A549 (cell line): ENCODE results near the gene HMG20A. TPM values are rescaled to one million over a fixed set of nuclear protein-coding genes. Genes with fewer than 3 reads are reported as not detected.

Experiments
- ATAC-seq, 2 experiments: fragments of 200-7000 bp in 1 of 2; fragments of >200 bp in 1 of 2; cut with Nextera tagmentation in 1 of 2; cut with Tn5 transposase in 1 of 2; 3 replicates each; pipeline versions ENCODE4 v1.8.0 to v1.9.1; 2018 to 2020; ENCODE audit warnings: mild to moderate bottlenecking in 1 of 2, moderate library complexity in 1 of 2
- CTCF ChIA-PET: fragments of 300-600 bp; sonication (Branson Sonifier 250); formaldehyde crosslinking; extraction: SDS; loops from one replicate; lab custom pipeline; 2021; ENCODE audit warnings: antibody characterized with exemption, inconsistent platforms; lab: Yijun Ruan, JAX
- POLR2A ChIA-PET: fragments of 350-600 bp; formaldehyde crosslinking; extraction: SDS; loops from one replicate; lab custom pipeline; 2021; ENCODE audit warnings: antibody characterized with exemption, inconsistent platforms; lab: Yijun Ruan, JAX
- DNase-seq, 2 experiments: peaks; one replicate each; pipeline versions ENCODE4 v3.0.0 to v3.0.0-alpha.2; 2011 to 2016; ENCODE audit warnings: low read depth in 1 of 2, low spot score in 1 of 2
- FAIRE-seq: peaks from 2 replicates; lab custom pipeline; 2011; peaks lifted over from hg19 to GRCh38; lab: Jason Lieb, UNC
- H3K27ac ChIP-seq, 2 experiments: fragments of >200 bp; sonication (Bioruptor Twin); formaldehyde crosslinking; 3 replicates each; pipeline ENCODE4 v1.5.1; 2016 to 2017
- H3K4me1 ChIP-seq: fragments of >200 bp; sonication (Bioruptor Twin); formaldehyde crosslinking; 3 replicates; pipeline ENCODE4 v1.6.1; 2016
- H3K4me2 ChIP-seq: fragments of >200 bp; sonication (Bioruptor Twin); formaldehyde crosslinking; 3 replicates; pipeline ENCODE4 v1.6.1; 2016
- H3K4me3 ChIP-seq: fragments of >200 bp; sonication (Bioruptor Twin); formaldehyde crosslinking; 3 replicates; pipeline ENCODE4 v1.5.1; 2016
- H3K9me3 ChIP-seq: fragments of >200 bp; sonication (Bioruptor Twin); formaldehyde crosslinking; 3 replicates; pipeline ENCODE4 v1.6.1; 2016
- BHLHE40 ChIP-seq: IDR thresholded peaks from 2 replicates; pipeline ENCODE4 v1.6.1; 2012; ENCODE audit warnings: low read depth, low read length, inconsistent platforms
- CBX2 ChIP-seq: fragments of 200-600 bp; sonication (generic); IDR thresholded peaks from 2 replicates; pipeline ENCODE4 v1.6.1; 2016; ENCODE audit warnings: low read depth, mild to moderate bottlenecking, borderline replicate concordance
- CBX8 ChIP-seq: fragments of 200-600 bp; sonication (generic); IDR thresholded peaks from 2 replicates; pipeline ENCODE4 v1.6.1; 2016
- CEBPB ChIP-seq, 2 experiments: fragments of >200 bp in 1 of 2; sonication (Bioruptor Twin) in 1 of 2; formaldehyde crosslinking in 1 of 2; IDR thresholded peaks; 2 replicates each; pipeline ENCODE4 v1.6.1; 2012 to 2016
- E2F6 ChIP-seq: IDR thresholded peaks from 2 replicates; pipeline ENCODE4 v1.6.1; 2012; ENCODE audit warnings: low read depth, borderline replicate concordance
- EHF ChIP-seq: fragments of 250-450 bp; sonication (Bioruptor Pico); IDR thresholded peaks from 2 replicates; pipeline ENCODE4 v1.5.0; 2020; ENCODE audit warnings: mild to moderate bottlenecking
- EHMT2 ChIP-seq: fragments of 200-600 bp; sonication (generic); IDR thresholded peaks from 2 replicates; pipeline ENCODE4 v1.6.1; 2016; ENCODE audit warnings: antibody characterized with exemption, low read depth, mild to moderate bottlenecking, moderate library complexity
- ELK1 ChIP-seq: fragments of 150-350 bp; IDR thresholded peaks from 2 replicates; pipeline ENCODE4 v1.6.1; 2014; ENCODE audit warnings: low read depth, mild to moderate bottlenecking, low read length
- EP300 ChIP-seq, 2 experiments: fragments of >200 bp; sonication (Bioruptor Twin); formaldehyde crosslinking; IDR thresholded peaks; 2 replicates in 1 of 2; 3 replicates in 1 of 2; pipeline ENCODE4 v1.6.1; 2016 to 2017
- GATA3 ChIP-seq: IDR thresholded peaks from 2 replicates; pipeline ENCODE4 v1.6.1; 2012; ENCODE audit warnings: borderline replicate concordance
- HEYL ChIP-seq: fragments of 250-450 bp; sonication (Bioruptor Pico); IDR thresholded peaks from 2 replicates; pipeline ENCODE4 v1.8.0; 2021; ENCODE audit warnings: mild to moderate bottlenecking, moderate library complexity
- HOXA7 ChIP-seq: fragments of 250-450 bp; sonication (Bioruptor Pico); IDR thresholded peaks from 2 replicates; pipeline ENCODE4 v1.5.0; 2020; ENCODE audit warnings: mild to moderate bottlenecking, moderate library complexity
- JUNB ChIP-seq: fragments of >200 bp; sonication (Bioruptor Twin); formaldehyde crosslinking; IDR thresholded peaks from 2 replicates; pipeline ENCODE4 v1.6.1; 2016
- KDM5A ChIP-seq: fragments of 200-600 bp; sonication (generic); IDR thresholded peaks from 2 replicates; pipeline ENCODE4 v1.6.1; 2016; ENCODE audit warnings: antibody characterized with exemption, mild to moderate bottlenecking
- MAZ ChIP-seq: fragments of 150-350 bp; IDR thresholded peaks from 2 replicates; pipeline ENCODE4 v1.6.1; 2014; ENCODE audit warnings: antibody characterized with exemption, low read depth, low read length, borderline replicate concordance
- MYC ChIP-seq: IDR thresholded peaks from 2 replicates; pipeline ENCODE4 v1.6.1; 2012; ENCODE audit warnings: mild to moderate bottlenecking, inconsistent platforms, low read length, improper control_type of control experiment, borderline replicate concordance
- NFE2L2 ChIP-seq: fragments of 150-350 bp; conservative IDR thresholded peaks from 2 replicates; pipeline ENCODE4 v1.6.1; 2014; ENCODE audit warnings: low read length
- POLR2AphosphoS2 ChIP-seq: conservative IDR thresholded peaks from 2 replicates; pipeline ENCODE4 v1.6.1; 2012; ENCODE audit warnings: low read length, improper control_type of control experiment, inconsistent platforms
- RAD21 ChIP-seq, 2 experiments: fragments of >200 bp in 1 of 2; sonication (Bioruptor Twin) in 1 of 2; formaldehyde crosslinking in 1 of 2; IDR thresholded peaks in 1 of 2; conservative IDR thresholded peaks in 1 of 2; 2 replicates in 1 of 2; 3 replicates in 1 of 2; pipeline ENCODE4 v1.6.1; 2012 to 2018; ENCODE audit warnings: inconsistent platforms in 1 of 2
- RARB ChIP-seq: fragments of 250-450 bp; sonication (Bioruptor Pico); IDR thresholded peaks from 2 replicates; pipeline ENCODE4 v1.8.0; 2021; ENCODE audit warnings: mild to moderate bottlenecking, moderate library complexity
- REST ChIP-seq: fragments of 200-600 bp; sonication (generic); IDR thresholded peaks from 2 replicates; pipeline ENCODE4 v1.6.1; 2016; ENCODE audit warnings: antibody characterized with exemption, mild to moderate bottlenecking, moderate library complexity
- RFX5 ChIP-seq: fragments of 450-650 bp; IDR thresholded peaks from 2 replicates; pipeline ENCODE4 v1.7.1; 2014; ENCODE audit warnings: antibody characterized with exemption, mild to moderate bottlenecking, moderate library complexity
- RNF2 ChIP-seq: fragments of 200-600 bp; sonication (generic); IDR thresholded peaks from 2 replicates; pipeline ENCODE4 v1.6.1; 2016; ENCODE audit warnings: low read depth, mild to moderate bottlenecking, antibody characterized with exemption, moderate library complexity, borderline replicate concordance
- SMC3 ChIP-seq: fragments of >200 bp; sonication (Bioruptor Twin); formaldehyde crosslinking; IDR thresholded peaks from 3 replicates; pipeline ENCODE4 v1.6.1; 2018; ENCODE audit warnings: inconsistent platforms
- SREBF2 ChIP-seq: fragments of 450-650 bp; IDR thresholded peaks from 2 replicates; pipeline ENCODE4 v1.6.1; 2014; ENCODE audit warnings: mild to moderate bottlenecking, moderate library complexity
- TP53 ChIP-seq: fragments of 250-450 bp; sonication (Bioruptor Pico); IDR thresholded peaks from 2 replicates; pipeline ENCODE4 v1.5.0; 2021; ENCODE audit warnings: mild to moderate bottlenecking, moderate library complexity
- USF2 ChIP-seq: fragments of 450-650 bp; IDR thresholded peaks from 2 replicates; pipeline ENCODE4 v1.6.1; 2014; ENCODE audit warnings: antibody characterized with exemption
- ZFP36 ChIP-seq: fragments of 450-650 bp; IDR thresholded peaks from 2 replicates; pipeline ENCODE4 v1.6.1; 2014; ENCODE audit warnings: borderline replicate concordance; ENCODE audit not compliant: partially characterized antibody
- WGBS: methylation state at CpG from one replicate; pipeline ENCODE4 v1.1.6; 2017; ENCODE audit errors: missing lambda C conversion rate; 5-methylcytosine and 5-hydroxymethylcytosine counted together
- polyA plus RNA-seq, 4 experiments: library from polyadenylated mRNA; depleted of rRNA in 3 of 4; stranded (reverse); fragments of >200 nt; fragmentation: RNase III in 1 of 4; extraction: RNeasy Plus Mini Kit Qiagen cat#74134 plus additional on column Dnase treatment in 1 of 4; gene quantifications; 2 replicates in 3 of 4; 3 replicates in 1 of 4; pipeline ENCODE4 v1.2.3, GENCODE V29; 2011 to 2017

HMG20A gene
- polyA plus RNA-seq, 2 of the 4 experiments (the other 2 are of a cell fraction): 29.5 to 85.1 TPM

- ChIA-PET POLR2A (no interaction called here), CTCF (interaction anchor here (0.9 to 5.5 kb wide), 5 partner anchors 11 to 390 kb away, joined by 3 to 57 read pairs (median 10); no protein-coding TSS in a partner anchor)
- H3K9me3 ChIP-seq: no peaks in the 10 kb centered on the region
- H3K4me3 ChIP-seq: no peak overlapping the region
- no peak for ATAC-seq
- no peak overlapping the region for H3K27ac ChIP-seq
- no peaks in the 10 kb centered on the region for H3K4me1 ChIP-seq
- TF ChIP-seq SMC3: no peak
- no peak for TF ChIP-seq RARB (CRISPR knock-in tag)
- no peak for TF ChIP-seq EP300 (IDR thresholded peaks at IDR 0.05)
- TF ChIP-seq BHLHE40: no peak
- TF ChIP-seq CBX2: no peak
- TF ChIP-seq E2F6: no peak
- no peak for TF ChIP-seq SREBF2
- TF ChIP-seq MYC: no peak
- TF ChIP-seq CEBPB (IDR thresholded peaks at IDR 0.05): no peak
- no peak for TF ChIP-seq ELK1
- no peak for TF ChIP-seq USF2
- TF ChIP-seq GATA3: no peak
- no peak for TF ChIP-seq CBX8
- TF ChIP-seq RFX5: no peak
- TF ChIP-seq POLR2AphosphoS2: no peak
- no peak for TF ChIP-seq MAZ
- WGBS: 79% methylated on average over 4 of the region's 4 CpGs
- no peak for DNase-seq
- FAIRE-seq: no peak
- H3K4me2 ChIP-seq: no peak overlapping the region
Measured at GRCh38 chr15:77508541-77509243, 88.0 kb downstream of the HMG20A start.

- DNase-seq: no peak
- no peak for FAIRE-seq
- TF ChIP-seq EHMT2: no peak
- no peak for TF ChIP-seq TP53 (CRISPR knock-in tag)
- TF ChIP-seq ZFP36: no peak
- no peak for TF ChIP-seq RAD21 (conservative IDR thresholded peaks at IDR 0.05 in 1 of 2, IDR thresholded peaks at IDR 0.05 in 1 of 2)
- no peak for TF ChIP-seq USF2
- TF ChIP-seq EP300 (IDR thresholded peaks at IDR 0.05): no peak
- TF ChIP-seq HEYL: no peak
- TF ChIP-seq KDM5A: no peak
- TF ChIP-seq REST: no peak
- no peak for TF ChIP-seq MAZ
- no peak for TF ChIP-seq NFE2L2
- no peak for TF ChIP-seq HOXA7 (CRISPR knock-in tag)
- no peak for TF ChIP-seq RNF2
- TF ChIP-seq EHF (CRISPR knock-in tag): no peak
- TF ChIP-seq JUNB: no peak
Measured at GRCh38 chr15:77510066-77511057, 89.7 kb downstream of the HMG20A start.

More at GRCh38 chr15:77510066-77511057, 89.7 kb downstream of the HMG20A start:
- Histone ChIP-seq H3K4me2 (no peak overlapping the region), H3K9me3 (no peaks in the 10 kb centered on the region), H3K4me3 (no peak overlapping the region), H3K27ac (no peak overlapping the region), H3K4me1 (no peaks in the 10 kb centered on the region)
- ChIA-PET CTCF (interaction anchor here (1.3 to 5.5 kb wide), 4 partner anchors 13 to 392 kb away, joined by 3 to 57 read pairs (median 18); no protein-coding TSS in a partner anchor), POLR2A (interaction anchor here (0.8 kb wide), 1 partner anchor 31 kb away, joined by 3 read pairs; no protein-coding TSS in a partner anchor)
- no peak for ATAC-seq
- 70% methylated on average over 11 of the region's 11 CpGs for WGBS
